Activated CD8-positive, alpha-beta T cell treated with anti-CD3 and anti-CD28 coated beads for 36 hours (primary cell): ENCODE results near the gene CCIN. TPM values are rescaled to one million over a fixed set of nuclear protein-coding genes. Genes with fewer than 3 reads are reported as not detected.

Experiments
- ATAC-seq: fragments of 200-7000 bp; cut with Tn5 transposase; one replicate; pipeline ENCODE4 v1.10.0; 2021; ENCODE audit warnings: mild to moderate bottlenecking, moderate library complexity
- CTCF ChIA-PET: fragments of 350-600 bp; sonication (Branson Sonifier 250); formaldehyde crosslinking; loops from one replicate; lab custom pipeline; 2021; ENCODE audit warnings: antibody characterized with exemption; lab: Charles Lee
- POLR2A ChIA-PET: fragments of 350-600 bp; sonication (Branson Sonifier 250); formaldehyde crosslinking; loops from one replicate; lab custom pipeline; 2021; ENCODE audit warnings: antibody characterized with exemption; lab: Charles Lee
- DNase-seq: peaks from one replicate; pipeline ENCODE4 v3.0.0-alpha.2; 2020
- H3K27ac Mint-ChIP-seq: one replicate; pipeline ENCODE4 v1.8.0; 2021; ENCODE audit warnings: mild to moderate bottlenecking, mixed read lengths
- H3K27me3 Mint-ChIP-seq: one replicate; pipeline ENCODE4 v1.8.0; 2021; ENCODE audit warnings: mixed read lengths
- H3K36me3 Mint-ChIP-seq: one replicate; pipeline ENCODE4 v1.8.0; 2021; ENCODE audit warnings: low read depth, mixed read lengths
- H3K4me1 Mint-ChIP-seq: one replicate; pipeline ENCODE4 v1.8.0; 2021; ENCODE audit warnings: low read depth, mixed read lengths
- H3K4me3 Mint-ChIP-seq: one replicate; pipeline ENCODE4 v1.8.0; 2021; ENCODE audit warnings: mild to moderate bottlenecking, moderate library complexity, mixed read lengths
- H3K9me3 Mint-ChIP-seq: one replicate; pipeline ENCODE4 v1.8.0; 2021; ENCODE audit warnings: mixed read lengths
- intact Hi-C: fragments of 100-400 bp; cut with micrococcal nuclease; formaldehyde crosslinking; loops from one replicate; pipeline ENCODE4 v1.10.0; 2022
- total RNA-seq, 2 experiments: library from RNA; stranded (reverse); gene quantifications; one replicate each; pipeline ENCODE4 v1.2.3, GENCODE V29; 2021
- TF ChIP-seq, protein P1 (sequence below): fragments of 200-600 bp; IDR thresholded peaks from one replicate; pipeline ENCODE4 v1.8.0; 2022; ENCODE audit warnings: antibody characterized with exemption, mild to moderate bottlenecking

Gene CCIN
- total RNA-seq, 2 experiments from 2014 or later, result not detected

DNA sequence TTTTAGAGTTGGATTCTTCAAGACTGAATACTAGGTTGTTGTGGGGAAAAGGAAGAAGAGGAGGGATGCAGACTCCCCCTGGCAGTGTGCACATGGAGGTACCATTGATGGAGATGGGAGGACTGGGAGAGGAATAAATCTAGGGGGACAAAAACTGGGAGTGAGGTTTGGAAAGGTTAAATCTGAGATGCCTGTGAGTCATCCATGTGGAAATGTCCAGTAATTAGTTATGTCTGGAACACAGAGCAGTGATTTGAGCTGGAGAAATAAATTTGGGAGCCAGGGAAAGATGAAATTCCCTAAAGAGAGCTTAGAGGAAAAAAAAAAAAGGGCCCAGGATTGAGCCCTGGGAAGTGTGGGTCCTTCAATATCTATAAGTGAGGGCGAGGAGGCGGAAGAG, 8.0 kb upstream of the CCIN start:
- peaks cover 8% of the 10 kb centered on the region for H3K4me1 Mint-ChIP-seq
- H3K36me3 Mint-ChIP-seq, result peaks cover 10% of the 10 kb centered on the region
- intact Hi-C loops, result no loop called here
- H3K27me3 Mint-ChIP-seq, result no peaks in the 10 kb centered on the region
- ChIA-PET CTCF (interaction anchor here (10.1 kb wide), 1 partner anchor 59 kb away, joined by 330 read pairs; no protein-coding TSS in a partner anchor), POLR2A (no interaction called here)
- H3K9me3 Mint-ChIP-seq, result no peaks in the 10 kb centered on the region
- H3K27ac Mint-ChIP-seq, result no peak overlapping the region
- ATAC-seq (no peak), DNase-seq (no peak)
- TF ChIP-seq, protein P1, sequence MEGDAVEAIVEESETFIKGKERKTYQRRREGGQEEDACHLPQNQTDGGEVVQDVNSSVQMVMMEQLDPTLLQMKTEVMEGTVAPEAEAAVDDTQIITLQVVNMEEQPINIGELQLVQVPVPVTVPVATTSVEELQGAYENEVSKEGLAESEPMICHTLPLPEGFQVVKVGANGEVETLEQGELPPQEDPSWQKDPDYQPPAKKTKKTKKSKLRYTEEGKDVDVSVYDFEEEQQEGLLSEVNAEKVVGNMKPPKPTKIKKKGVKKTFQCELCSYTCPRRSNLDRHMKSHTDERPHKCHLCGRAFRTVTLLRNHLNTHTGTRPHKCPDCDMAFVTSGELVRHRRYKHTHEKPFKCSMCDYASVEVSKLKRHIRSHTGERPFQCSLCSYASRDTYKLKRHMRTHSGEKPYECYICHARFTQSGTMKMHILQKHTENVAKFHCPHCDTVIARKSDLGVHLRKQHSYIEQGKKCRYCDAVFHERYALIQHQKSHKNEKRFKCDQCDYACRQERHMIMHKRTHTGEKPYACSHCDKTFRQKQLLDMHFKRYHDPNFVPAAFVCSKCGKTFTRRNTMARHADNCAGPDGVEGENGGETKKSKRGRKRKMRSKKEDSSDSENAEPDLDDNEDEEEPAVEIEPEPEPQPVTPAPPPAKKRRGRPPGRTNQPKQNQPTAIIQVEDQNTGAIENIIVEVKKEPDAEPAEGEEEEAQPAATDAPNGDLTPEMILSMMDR, result no peak
- no peak overlapping the region for H3K4me3 Mint-ChIP-seq

DNA sequence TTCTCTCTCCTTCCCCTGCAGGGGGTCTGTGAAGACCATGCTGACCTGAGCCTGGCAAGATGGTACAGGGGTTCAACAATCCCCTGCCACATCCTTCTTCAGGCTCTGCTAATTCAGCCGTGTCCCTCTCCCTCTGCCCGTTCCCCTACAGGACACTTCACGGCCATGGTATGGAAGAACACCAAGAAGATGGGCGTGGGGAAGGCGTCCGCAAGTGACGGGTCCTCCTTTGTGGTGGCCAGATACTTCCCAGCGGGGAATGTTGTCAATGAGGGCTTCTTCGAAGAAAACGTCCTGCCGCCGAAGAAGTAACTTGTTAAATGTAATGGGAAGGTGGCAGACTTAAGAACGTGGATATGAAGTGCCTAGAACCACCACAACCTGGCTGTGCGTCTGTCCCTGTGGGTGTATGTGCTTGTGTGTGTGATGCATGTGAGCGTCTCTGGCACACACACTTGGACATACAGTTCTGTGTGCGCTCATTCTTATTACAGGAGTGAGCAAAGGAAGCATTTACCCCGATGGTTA, 6.9 kb upstream of the CCIN start:
- Mint-ChIP-seq H3K27ac (no peak overlapping the region), H3K4me1 (peaks cover 11% of the 10 kb centered on the region), H3K36me3 (peaks cover 5% of the 10 kb centered on the region), H3K27me3 (no peaks in the 10 kb centered on the region), H3K4me3 (no peak overlapping the region), H3K9me3 (no peaks in the 10 kb centered on the region)
- DNase-seq, result no peak
- POLR2A ChIA-PET, result interaction anchor here (0.9 kb wide), 1 partner anchor 11 kb away, joined by 3 read pairs; no protein-coding TSS in a partner anchor
- CTCF ChIA-PET, result interaction anchor here (2.8 to 10.1 kb wide), 3 partner anchors 28 to 60 kb away, joined by 10 to 330 read pairs (median 71); partner anchors contain the start of gene CLTA
- intact Hi-C loops, result no loop called here
- TF ChIP-seq, protein P1, result no peak
- no peak for ATAC-seq

DNA sequence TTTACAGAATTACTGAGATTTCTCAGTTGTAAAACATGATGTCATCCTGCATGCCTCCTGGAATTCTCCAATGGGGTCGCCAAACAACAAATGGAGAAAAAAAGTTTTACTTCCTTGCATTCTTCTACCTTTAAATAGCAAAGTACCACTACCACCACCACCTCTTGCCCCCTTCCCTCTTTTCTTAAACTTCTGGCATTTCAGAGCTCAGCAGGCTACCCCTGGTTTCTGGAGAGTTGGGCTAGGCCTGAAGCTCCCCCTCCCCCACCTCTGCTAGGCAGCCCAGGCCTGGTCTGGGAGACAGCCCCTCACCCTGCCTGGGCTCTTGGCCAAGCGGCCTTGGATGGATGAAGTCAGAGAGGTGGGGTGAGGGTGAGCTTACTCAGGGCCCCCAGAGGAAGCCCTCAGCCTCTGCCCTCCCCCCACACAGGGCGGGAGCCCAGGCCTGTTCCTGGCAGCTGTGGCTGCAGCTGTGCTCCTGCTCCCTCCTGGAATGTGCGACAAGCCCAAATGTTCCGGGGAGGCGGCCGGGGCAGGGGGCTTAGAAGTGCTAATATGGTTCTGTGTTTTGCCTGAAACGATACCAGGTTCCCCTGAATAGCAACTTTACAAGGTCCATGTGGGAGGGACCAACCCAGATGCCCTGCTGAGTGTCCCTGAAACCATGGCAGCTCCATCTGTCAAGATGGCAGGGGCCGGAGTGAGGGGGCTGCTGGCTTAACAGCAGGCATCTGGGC, 6.0 kb upstream of the CCIN start:
- H3K9me3 Mint-ChIP-seq, result no peaks in the 10 kb centered on the region
- H3K36me3 Mint-ChIP-seq, result peaks cover 3% of the 10 kb centered on the region
- ATAC-seq (no peak), DNase-seq (no peak)
- peaks cover 8% of the 10 kb centered on the region for H3K4me1 Mint-ChIP-seq
- POLR2A ChIA-PET, result interaction anchor here (0.9 to 1.6 kb wide), 3 partner anchors 12 to 53 kb away, joined by 3 to 4 read pairs (median 3); no protein-coding TSS in a partner anchor
- H3K27ac Mint-ChIP-seq, result no peak overlapping the region
- intact Hi-C loops, result no loop called here
- no peaks in the 10 kb centered on the region for H3K27me3 Mint-ChIP-seq
- CTCF ChIA-PET, result interaction anchor here (0.8 to 10.1 kb wide), 8 partner anchors 8 to 155 kb away, joined by 3 to 330 read pairs (median 8); partner anchors contain the start of genes CLTA and GLIPR2
- TF ChIP-seq, protein P1, result no peak
- H3K4me3 Mint-ChIP-seq, result no peak overlapping the region

DNA sequence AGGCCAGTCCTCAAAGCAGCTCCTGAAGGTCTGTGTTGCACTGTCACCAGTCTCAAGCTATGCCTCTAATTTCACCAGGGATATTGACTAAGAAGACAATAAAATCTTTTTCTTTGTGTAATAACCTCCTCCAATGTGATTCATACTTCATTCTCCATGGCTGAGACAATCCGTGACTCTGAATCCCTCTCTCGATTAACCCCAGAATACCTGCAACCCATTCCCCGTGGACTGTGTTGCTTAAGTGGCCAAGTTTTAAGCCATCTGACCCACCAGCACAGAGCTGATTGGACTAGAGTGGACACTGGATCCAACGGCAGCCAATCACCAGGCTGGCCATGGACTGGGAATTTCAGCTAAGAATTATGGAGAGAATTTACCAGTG, 5.4 kb upstream of the CCIN start:
- H3K27ac Mint-ChIP-seq, result no peak overlapping the region
- intact Hi-C loops, result no loop called here
- TF ChIP-seq, protein P1, result no peak
- H3K27me3 Mint-ChIP-seq, result no peaks in the 10 kb centered on the region
- ChIA-PET CTCF (interaction anchor here (0.8 to 10.1 kb wide), 9 partner anchors 9 to 155 kb away, joined by 3 to 330 read pairs (median 6); partner anchors contain the start of genes CLTA and GLIPR2), POLR2A (interaction anchor here (1.1 to 1.6 kb wide), 3 partner anchors 28 to 62 kb away, joined by 3 to 4 read pairs (median 4); no protein-coding TSS in a partner anchor)
- H3K9me3 Mint-ChIP-seq, result no peaks in the 10 kb centered on the region
- ATAC-seq (no peak), DNase-seq (no peak)
- no peak overlapping the region for H3K4me3 Mint-ChIP-seq
- H3K36me3 Mint-ChIP-seq, result no peaks in the 10 kb centered on the region
- H3K4me1 Mint-ChIP-seq, result peaks cover 6% of the 10 kb centered on the region
